DND-41 (cell line): ENCODE results near the gene NT5DC3.

Experiments used
- ATAC-seq: fragments of 200-7000 bp; cut with Tn5 transposase; 3 replicates; pipeline ENCODE4 v1.9.1; 2021; ENCODE audit warnings: low read depth; ENCODE audit not compliant: insufficient read depth
- DNase-seq: peaks from one replicate; pipeline ENCODE4 v3.0.0-alpha.2; 2020
- H2AFZ ChIP-seq: 2 replicates; pipeline ENCODE4 v1.6.0; 2012; ENCODE audit warnings: low read depth, low read length
- H3K27ac ChIP-seq: 2 replicates; pipeline ENCODE4 v1.5.1; 2012; ENCODE audit warnings: low read length, inconsistent platforms
- H3K27me3 ChIP-seq: fragments of 200-600 bp; sonication (generic); 2 replicates; pipeline ENCODE4 v1.6.0; 2012; ENCODE audit warnings: low read length, mild to moderate bottlenecking, inconsistent platforms; ENCODE audit not compliant: insufficient read depth, poor library complexity
- H3K36me3 ChIP-seq: 2 replicates; pipeline ENCODE4 v1.5.1; 2012; ENCODE audit warnings: low read length, inconsistent platforms; ENCODE audit not compliant: insufficient read depth
- H3K4me1 ChIP-seq: 2 replicates; pipeline ENCODE4 v1.5.1; 2012; ENCODE audit warnings: mild to moderate bottlenecking, low read length; ENCODE audit not compliant: insufficient read depth
- H3K4me2 ChIP-seq: 2 replicates; pipeline ENCODE4 v1.6.0; 2012; ENCODE audit warnings: mild to moderate bottlenecking, moderate library complexity, low read length, inconsistent platforms; ENCODE audit not compliant: insufficient read depth
- H3K4me3 ChIP-seq, 2 experiments: fragments of 200-600 bp in 1 of 2; shearing (Covaris generic) in 1 of 2; 2 replicates each; pipeline ENCODE4 v1.5.1; 2012 to 2016; ENCODE audit warnings: inconsistent platforms in 2 of 2, low read length in 2 of 2, mild to moderate bottlenecking in 2 of 2, low read depth in 1 of 2, moderate library complexity in 1 of 2
- H3K79me2 ChIP-seq: 2 replicates; pipeline ENCODE4 v1.6.0; 2012; ENCODE audit warnings: low read length, inconsistent platforms; ENCODE audit not compliant: insufficient read depth
- H3K9ac ChIP-seq: 2 replicates; pipeline ENCODE4 v1.6.0; 2012; ENCODE audit warnings: low read depth, mild to moderate bottlenecking, inconsistent platforms, low read length, moderate library complexity
- H3K9me3 ChIP-seq: 2 replicates; pipeline ENCODE4 v1.5.1; 2012; ENCODE audit warnings: low read length, moderate library complexity, mild to moderate bottlenecking, inconsistent platforms; ENCODE audit not compliant: insufficient read depth, severe bottlenecking
- H4K20me1 ChIP-seq: 2 replicates; pipeline ENCODE4 v1.6.0; 2012; ENCODE audit warnings: low read length; ENCODE audit not compliant: insufficient read depth
- EZH2 ChIP-seq: IDR thresholded peaks from 3 replicates; pipeline ENCODE4 v1.6.1; 2012; ENCODE audit warnings: borderline replicate concordance, low read depth, mild to moderate bottlenecking, moderate library complexity, low read length, inconsistent platforms; ENCODE audit not compliant: severe bottlenecking
- TF ChIP-seq, protein P1 (sequence below): IDR thresholded peaks from 2 replicates; pipeline ENCODE4 v1.5.1; 2012; ENCODE audit warnings: borderline replicate concordance, low read length, moderate library complexity, mild to moderate bottlenecking; ENCODE audit not compliant: poor library complexity, severe bottlenecking; ENCODE audit errors: extremely low read depth

NT5DC3 gene

DNA sequence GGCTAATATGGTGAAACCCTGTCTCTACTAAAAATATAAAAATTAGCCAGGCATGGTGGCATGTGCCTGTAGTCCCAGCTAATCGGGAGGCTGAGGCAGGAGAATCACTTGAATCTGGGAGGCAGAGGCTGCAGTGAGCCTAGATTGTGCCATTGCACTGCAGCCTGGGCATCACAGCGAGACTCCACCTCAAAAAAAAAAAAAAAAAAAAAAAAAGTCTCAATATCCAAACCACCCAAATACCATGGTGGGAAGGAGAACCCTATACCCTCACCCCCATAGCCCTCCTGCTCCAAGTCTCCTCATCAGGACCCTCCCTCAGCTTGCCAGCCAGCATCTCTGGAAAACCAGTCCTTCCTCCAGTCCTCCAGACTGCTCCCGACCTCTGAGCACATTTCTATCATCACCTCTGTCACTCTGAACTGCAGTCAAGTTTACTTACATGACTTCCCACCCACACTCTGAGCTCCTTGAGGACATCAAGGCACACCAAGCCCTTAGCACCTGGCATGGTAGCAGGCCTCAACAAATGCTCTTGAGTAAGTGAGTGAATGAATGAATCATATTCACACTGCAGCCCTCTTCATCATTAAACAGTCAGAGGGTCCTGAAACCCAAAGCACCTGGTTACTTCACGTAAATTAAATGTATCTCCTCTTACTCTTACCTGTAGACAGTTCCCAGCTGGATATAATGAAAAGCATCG, 35.2 kb downstream of the NT5DC3 start:
- Histone ChIP-seq H3K4me1 (no peaks in the 10 kb centered on the region), H2AFZ (no peak overlapping the region), H3K79me2 (no peaks in the 10 kb centered on the region), H3K9me3 (no peaks in the 10 kb centered on the region), H3K4me2 (no peak overlapping the region), H3K9ac (no peak overlapping the region), H3K27me3 (peaks cover 32% of the 10 kb centered on the region), H3K4me3 (no peak overlapping the region), H4K20me1 (no peaks in the 10 kb centered on the region; the same call in 1 of the 2 replicates), H3K27ac (no peak overlapping the region), H3K36me3 (no peaks in the 10 kb centered on the region)
- DNase-seq (no peak), ATAC-seq (no peak)
- TF ChIP-seq, protein P1, sequence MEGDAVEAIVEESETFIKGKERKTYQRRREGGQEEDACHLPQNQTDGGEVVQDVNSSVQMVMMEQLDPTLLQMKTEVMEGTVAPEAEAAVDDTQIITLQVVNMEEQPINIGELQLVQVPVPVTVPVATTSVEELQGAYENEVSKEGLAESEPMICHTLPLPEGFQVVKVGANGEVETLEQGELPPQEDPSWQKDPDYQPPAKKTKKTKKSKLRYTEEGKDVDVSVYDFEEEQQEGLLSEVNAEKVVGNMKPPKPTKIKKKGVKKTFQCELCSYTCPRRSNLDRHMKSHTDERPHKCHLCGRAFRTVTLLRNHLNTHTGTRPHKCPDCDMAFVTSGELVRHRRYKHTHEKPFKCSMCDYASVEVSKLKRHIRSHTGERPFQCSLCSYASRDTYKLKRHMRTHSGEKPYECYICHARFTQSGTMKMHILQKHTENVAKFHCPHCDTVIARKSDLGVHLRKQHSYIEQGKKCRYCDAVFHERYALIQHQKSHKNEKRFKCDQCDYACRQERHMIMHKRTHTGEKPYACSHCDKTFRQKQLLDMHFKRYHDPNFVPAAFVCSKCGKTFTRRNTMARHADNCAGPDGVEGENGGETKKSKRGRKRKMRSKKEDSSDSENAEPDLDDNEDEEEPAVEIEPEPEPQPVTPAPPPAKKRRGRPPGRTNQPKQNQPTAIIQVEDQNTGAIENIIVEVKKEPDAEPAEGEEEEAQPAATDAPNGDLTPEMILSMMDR: no peak
- TF ChIP-seq EZH2: no peak

DNA sequence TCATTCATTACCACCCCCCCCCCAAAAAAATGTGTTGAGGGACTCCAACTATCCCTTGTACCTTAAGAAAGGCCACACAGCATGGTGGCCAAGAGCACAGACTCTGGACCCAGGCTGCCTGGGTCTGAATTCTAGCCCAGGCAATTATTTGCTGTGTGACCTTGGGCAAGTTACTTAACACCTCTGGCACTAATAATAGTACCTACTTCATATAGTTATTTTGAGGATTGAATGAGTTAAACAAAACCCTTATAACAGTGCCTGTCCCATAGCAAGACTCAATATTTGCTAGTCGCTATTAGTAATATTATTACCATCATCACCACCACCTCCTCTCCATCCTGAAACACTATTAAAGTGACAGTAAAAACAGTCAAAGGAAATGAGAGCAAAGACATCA, 37.2 kb downstream of the NT5DC3 start:
- H3K27ac ChIP-seq: no peak overlapping the region
- no peaks in the 10 kb centered on the region for H3K79me2 ChIP-seq
- ATAC-seq (no peak), DNase-seq (no peak)
- H3K4me2 ChIP-seq: no peak overlapping the region
- H3K4me1 ChIP-seq: no peaks in the 10 kb centered on the region
- no peak overlapping the region for H3K4me3 ChIP-seq
- no peak overlapping the region for H3K9ac ChIP-seq
- no peak overlapping the region for H2AFZ ChIP-seq
- no peaks in the 10 kb centered on the region for H3K9me3 ChIP-seq
- no peaks in the 10 kb centered on the region; the same call in 1 of the 2 replicates for H4K20me1 ChIP-seq
- peaks cover 31% of the 10 kb centered on the region for H3K27me3 ChIP-seq
- H3K36me3 ChIP-seq: no peaks in the 10 kb centered on the region
- TF ChIP-seq, protein P1: no peak
- no peak for TF ChIP-seq EZH2

DNA sequence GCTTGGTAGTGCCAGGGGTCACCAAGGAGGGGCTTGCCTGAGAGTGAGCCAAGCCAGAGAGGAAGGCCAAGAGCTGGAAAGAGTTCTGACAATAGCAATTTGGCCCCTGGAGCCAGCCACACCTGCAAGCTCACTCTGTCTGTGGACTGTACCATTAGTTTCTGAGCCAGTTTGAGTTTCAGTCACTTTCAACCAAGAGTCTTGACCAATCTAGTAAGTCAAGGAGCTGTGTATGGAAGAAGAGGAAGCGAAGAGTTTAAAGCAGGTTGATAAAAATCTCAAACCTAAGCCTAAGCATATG, 38.5 kb downstream of the NT5DC3 start:
- Histone ChIP-seq H4K20me1 (no peaks in the 10 kb centered on the region; the same call in 1 of the 2 replicates), H3K4me2 (no peak overlapping the region), H3K36me3 (no peaks in the 10 kb centered on the region), H3K4me1 (no peaks in the 10 kb centered on the region), H3K79me2 (no peaks in the 10 kb centered on the region), H3K9me3 (no peaks in the 10 kb centered on the region), H2AFZ (no peak overlapping the region), H3K27ac (no peak overlapping the region), H3K4me3 (no peak overlapping the region), H3K9ac (no peak overlapping the region), H3K27me3 (peaks cover 25% of the 10 kb centered on the region)
- TF ChIP-seq EZH2: no peak
- TF ChIP-seq, protein P1: no peak
- DNase-seq (no peak), ATAC-seq (no peak)
